NB4 (cell line): ENCODE measurements around the gene ALOX12B.

Experiments
- POLR2A ChIP-seq: IDR thresholded peaks from 2 replicates; pipeline ENCODE4 v1.6.1; 2011; ENCODE audit warnings: mild to moderate bottlenecking; ENCODE audit not compliant: insufficient read length; ENCODE audit errors: extremely low read depth
- TF ChIP-seq, protein P1 (sequence below): IDR thresholded peaks from one replicate; pipeline ENCODE4 v1.5.1; 2012; ENCODE audit warnings: low read depth, low read length
- TF ChIP-seq, protein P2 (sequence below): IDR thresholded peaks from 2 replicates; pipeline ENCODE4 v1.6.1; 2011; ENCODE audit warnings: low read depth, low read length

DNA sequence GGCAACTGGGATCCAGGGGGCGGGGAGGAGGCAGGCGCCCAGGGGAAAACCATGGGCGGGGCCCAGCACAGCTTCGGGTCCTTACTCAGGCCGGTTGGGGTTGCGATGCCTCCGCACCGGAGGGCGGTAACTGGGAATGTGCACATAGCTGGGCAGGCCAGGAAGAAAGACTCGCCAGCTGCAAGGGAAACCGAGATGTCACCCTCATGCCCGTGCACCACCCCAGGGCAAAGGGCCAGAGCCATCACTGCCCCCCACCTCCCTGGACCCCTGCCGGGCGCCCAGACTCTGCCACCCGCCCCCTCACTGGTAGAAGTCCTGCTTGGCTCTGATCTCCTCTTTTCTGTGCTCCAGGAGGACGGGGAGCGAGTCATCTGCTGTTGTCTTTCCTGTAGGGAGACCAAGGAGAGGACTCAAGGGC, 6.7 kb downstream of the ALOX12B start:
- TF ChIP-seq, protein P1, sequence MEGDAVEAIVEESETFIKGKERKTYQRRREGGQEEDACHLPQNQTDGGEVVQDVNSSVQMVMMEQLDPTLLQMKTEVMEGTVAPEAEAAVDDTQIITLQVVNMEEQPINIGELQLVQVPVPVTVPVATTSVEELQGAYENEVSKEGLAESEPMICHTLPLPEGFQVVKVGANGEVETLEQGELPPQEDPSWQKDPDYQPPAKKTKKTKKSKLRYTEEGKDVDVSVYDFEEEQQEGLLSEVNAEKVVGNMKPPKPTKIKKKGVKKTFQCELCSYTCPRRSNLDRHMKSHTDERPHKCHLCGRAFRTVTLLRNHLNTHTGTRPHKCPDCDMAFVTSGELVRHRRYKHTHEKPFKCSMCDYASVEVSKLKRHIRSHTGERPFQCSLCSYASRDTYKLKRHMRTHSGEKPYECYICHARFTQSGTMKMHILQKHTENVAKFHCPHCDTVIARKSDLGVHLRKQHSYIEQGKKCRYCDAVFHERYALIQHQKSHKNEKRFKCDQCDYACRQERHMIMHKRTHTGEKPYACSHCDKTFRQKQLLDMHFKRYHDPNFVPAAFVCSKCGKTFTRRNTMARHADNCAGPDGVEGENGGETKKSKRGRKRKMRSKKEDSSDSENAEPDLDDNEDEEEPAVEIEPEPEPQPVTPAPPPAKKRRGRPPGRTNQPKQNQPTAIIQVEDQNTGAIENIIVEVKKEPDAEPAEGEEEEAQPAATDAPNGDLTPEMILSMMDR = no peak
- TF ChIP-seq, protein P2, sequence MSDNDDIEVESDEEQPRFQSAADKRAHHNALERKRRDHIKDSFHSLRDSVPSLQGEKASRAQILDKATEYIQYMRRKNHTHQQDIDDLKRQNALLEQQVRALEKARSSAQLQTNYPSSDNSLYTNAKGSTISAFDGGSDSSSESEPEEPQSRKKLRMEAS = no peak
- no peak for TF ChIP-seq POLR2A
